PC-9 (cell line): ENCODE data around the gene SH3BP5L. TPM values are rescaled to one million over a fixed set of nuclear protein-coding genes. Genes with fewer than 3 reads are reported as not detected.

ENCODE experiments used
- BruUV-seq: library from RNA; stranded (reverse); fragments of 400-500 nt; replicated peaks from 2 replicates; lab custom pipeline; 2021; lab: Mats Ljungman, UMichigan
- CTCF ChIA-PET: fragments of 300-600 bp; sonication (Branson Sonifier 250); formaldehyde crosslinking; loops from one replicate; lab custom pipeline; 2022; ENCODE audit warnings: antibody characterized with exemption; lab: Charles Lee
- POLR2A ChIA-PET: fragments of 300-600 bp; sonication (Branson Sonifier 250); formaldehyde crosslinking; loops from one replicate; lab custom pipeline; 2022; ENCODE audit warnings: antibody characterized with exemption; ENCODE audit not compliant: unreplicated experiment; lab: Charles Lee
- DNase-seq, 2 experiments: peaks; one replicate each; pipeline versions ENCODE4 v3.0.0 to v3.0.0-alpha.2; 2015 to 2022; ENCODE audit warnings: mixed read lengths in 1 of 2
- H2AFZ ChIP-seq: fragments of 200-600 bp; sonication (generic); 2 replicates; pipeline ENCODE4 v1.8.1; 2017; ENCODE audit warnings: antibody characterized with exemption
- H3F3A ChIP-seq: fragments of 200-600 bp; sonication (generic); 2 replicates; pipeline ENCODE4 v1.8.1; 2017; ENCODE audit warnings: antibody characterized with exemption, mild to moderate bottlenecking, low read depth; ENCODE audit not compliant: insufficient read depth
- H3K27ac ChIP-seq: fragments of 200-600 bp; sonication (generic); 2 replicates; pipeline ENCODE4 v1.6.1; 2016; ENCODE audit warnings: mixed run types
- H3K27me3 ChIP-seq: fragments of 200-600 bp; sonication (generic); 2 replicates; pipeline ENCODE4 v1.6.1; 2016; ENCODE audit warnings: low read depth, mixed run types; ENCODE audit not compliant: insufficient read depth
- H3K36me3 ChIP-seq: fragments of 200-600 bp; sonication (generic); 2 replicates; pipeline ENCODE4 v1.6.1; 2016; ENCODE audit warnings: low read depth, mixed run types
- H3K4me1 ChIP-seq: fragments of 200-600 bp; sonication (generic); replicated peaks from 2 replicates; pipeline ENCODE4 v1.6.1; 2016; ENCODE audit warnings: mixed run types; ENCODE audit not compliant: insufficient read depth
- H3K4me2 ChIP-seq: fragments of 200-600 bp; sonication (generic); 2 replicates; pipeline ENCODE4 v1.6.1; 2017; ENCODE audit warnings: mixed run types
- H3K4me3 ChIP-seq: fragments of 200-600 bp; sonication (generic); 2 replicates; pipeline ENCODE4 v1.6.1; 2016; ENCODE audit warnings: mixed run types
- H3K79me2 ChIP-seq: fragments of 200-600 bp; sonication (generic); 2 replicates; pipeline ENCODE4 v1.6.1; 2017; ENCODE audit warnings: low read depth, mixed run types
- H3K9me2 ChIP-seq: fragments of 200-600 bp; sonication (generic); 2 replicates; pipeline ENCODE4 v1.8.1; 2017; ENCODE audit warnings: mild to moderate bottlenecking; ENCODE audit not compliant: insufficient read depth
- H3K9me3 ChIP-seq: fragments of 200-600 bp; sonication (generic); 2 replicates; pipeline ENCODE4 v1.8.1; 2016; ENCODE audit warnings: low read depth; ENCODE audit not compliant: insufficient read depth
- H4K20me1 ChIP-seq: fragments of 200-600 bp; sonication (generic); 2 replicates; pipeline ENCODE4 v1.8.1; 2017; ENCODE audit not compliant: insufficient read depth
- CTCF ChIP-seq: fragments of 200-600 bp; sonication (generic); conservative IDR thresholded peaks from 2 replicates; pipeline ENCODE4 v1.6.1; 2017; ENCODE audit warnings: mixed run types, antibody characterized with exemption, mild to moderate bottlenecking, moderate library complexity
- EZH2 ChIP-seq: fragments of 200-600 bp; sonication (generic); IDR thresholded peaks from 2 replicates; pipeline ENCODE4 v1.8.0; 2017; ENCODE audit warnings: antibody characterized with exemption, low read depth
- intact Hi-C: fragments of 100-400 bp; cut with micrococcal nuclease; formaldehyde crosslinking; loops from one replicate; pipeline ENCODE4 v1.10.0; 2022; ENCODE audit not compliant: unreplicated experiment
- total RNA-seq: library from RNA; stranded (reverse); gene quantifications from 2 replicates; pipeline ENCODE4 v1.2.3, GENCODE V29; 2021

SH3BP5L gene
- total RNA-seq, 1 experiment from 2014 or later = 24.6 TPM

- no TSS peak for BruUV-seq
- Histone ChIP-seq H3K9me3 (no peaks in the 10 kb centered on the region), H3K79me2 (no peaks in the 10 kb centered on the region; the same call in 1 of the 2 replicates), H3K27ac (no peak overlapping the region), H3K27me3 (no peaks in the 10 kb centered on the region), H3K4me3 (no peak overlapping the region), H3F3A (no peaks in the 10 kb centered on the region), H3K4me2 (no peak overlapping the region), H3K4me1 (no peaks in the 10 kb centered on the region), H3K9me2 (no peaks in the 10 kb centered on the region), H3K36me3 (no peaks in the 10 kb centered on the region; the same call in 1 of the 2 replicates), H4K20me1 (no peaks in the 10 kb centered on the region), H2AFZ (no peak overlapping the region)
- CTCF ChIA-PET = no interaction called here
- POLR2A ChIA-PET = no interaction called here
- intact Hi-C loops = no loop called here
- no peak for DNase-seq
- TF ChIP-seq EZH2 (no peak), CTCF (no peak)
Observed at GRCh38 chr1:248848602-248849001, 22.9 kb upstream of the SH3BP5L start.

DNA sequence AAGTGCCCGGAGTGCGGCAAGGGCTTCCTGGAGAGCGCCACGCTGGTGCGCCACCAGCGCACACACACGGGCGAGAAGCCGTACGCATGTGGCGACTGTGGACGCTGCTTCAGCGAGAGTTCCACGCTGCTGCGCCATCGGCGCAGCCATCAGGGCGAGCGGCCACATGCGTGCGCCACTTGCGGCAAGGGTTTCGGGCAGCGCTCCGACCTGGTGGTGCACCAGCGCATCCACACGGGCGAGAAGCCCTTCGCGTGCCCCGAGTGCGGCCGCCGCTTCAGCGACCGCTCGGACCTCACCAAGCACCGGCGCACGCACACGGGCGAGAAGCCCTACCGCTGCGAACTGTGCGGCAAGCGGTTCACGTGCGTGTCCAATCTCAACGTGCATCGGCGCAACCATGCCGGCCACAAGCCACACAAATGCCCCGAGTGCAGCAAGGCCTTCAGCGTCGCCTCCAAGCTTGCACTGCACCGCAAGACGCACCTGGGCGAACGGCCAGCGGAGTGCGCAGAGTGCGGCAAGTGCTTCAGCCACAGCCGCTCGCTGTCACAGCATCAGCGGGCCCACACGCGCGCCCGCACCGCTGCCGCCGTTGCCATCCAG lies 22.3 kb upstream of the SH3BP5L start:
- no TSS peak for BruUV-seq
- intact Hi-C loops = no loop called here
- no peak overlapping the region for H3K27ac ChIP-seq
- H3K36me3 ChIP-seq = no peaks in the 10 kb centered on the region
- H2AFZ ChIP-seq = no peak overlapping the region
- no peaks in the 10 kb centered on the region for H3K9me3 ChIP-seq
- H4K20me1 ChIP-seq = no peaks in the 10 kb centered on the region
- ChIA-PET CTCF (no interaction called here), POLR2A (interaction anchor here (0.5 kb wide), 1 partner anchor 14 kb away, joined by 6 read pairs; no protein-coding TSS in a partner anchor)
- no peak overlapping the region for H3K4me3 ChIP-seq
- no peaks in the 10 kb centered on the region; the same call in 1 of the 2 replicates for H3K79me2 ChIP-seq
- H3K4me2 ChIP-seq = no peak overlapping the region
- no peaks in the 10 kb centered on the region for H3F3A ChIP-seq
- H3K27me3 ChIP-seq = no peaks in the 10 kb centered on the region
- DNase-seq = no peak
- no peaks in the 10 kb centered on the region for H3K4me1 ChIP-seq
- H3K9me2 ChIP-seq = no peaks in the 10 kb centered on the region
- TF ChIP-seq CTCF (no peak), EZH2 (no peak)

DNA sequence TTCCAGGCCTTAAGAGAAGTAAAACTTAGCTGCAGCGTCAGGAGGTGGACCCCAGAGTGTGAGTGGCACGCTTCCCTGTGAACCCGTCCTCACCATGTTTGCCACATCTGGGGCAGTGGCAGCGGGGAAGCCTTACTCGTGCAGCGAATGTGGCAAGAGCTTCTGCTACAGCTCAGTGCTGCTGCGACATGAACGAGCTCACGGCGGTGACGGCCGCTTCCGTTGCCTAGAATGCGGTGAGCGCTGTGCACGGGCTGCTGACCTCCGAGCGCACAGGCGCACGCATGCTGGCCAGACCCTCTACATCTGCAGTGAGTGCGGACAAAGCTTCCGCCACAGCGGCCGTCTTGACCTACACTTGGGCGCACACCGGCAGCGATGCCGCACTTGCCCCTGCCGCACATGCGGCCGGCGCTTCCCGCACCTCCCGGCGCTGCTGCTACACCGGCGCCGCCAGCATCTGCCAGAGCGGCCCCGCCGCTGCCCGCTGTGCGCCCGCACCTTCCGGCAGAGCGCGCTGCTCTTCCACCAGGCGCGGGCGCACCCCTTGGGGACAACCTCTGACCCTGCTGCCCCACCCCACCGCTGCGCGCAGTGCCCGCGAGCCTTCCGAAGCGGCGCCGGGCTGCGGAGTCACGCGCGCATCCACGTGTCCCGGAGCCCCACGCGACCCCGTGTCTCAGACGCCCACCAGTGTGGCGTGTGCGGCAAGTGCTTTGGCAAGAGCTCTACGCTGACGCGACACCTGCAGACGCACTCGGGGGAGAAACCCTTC lies 21.7 kb upstream of the SH3BP5L start:
- CTCF ChIA-PET = no interaction called here
- no peaks in the 10 kb centered on the region for H3K9me3 ChIP-seq
- POLR2A ChIA-PET = interaction anchor here (0.5 kb wide), 1 partner anchor 15 kb away, joined by 6 read pairs; no protein-coding TSS in a partner anchor
- no peak overlapping the region for H3K4me3 ChIP-seq
- no peak overlapping the region for H3K4me2 ChIP-seq
- no peaks in the 10 kb centered on the region for H4K20me1 ChIP-seq
- H3K79me2 ChIP-seq = no peaks in the 10 kb centered on the region; the same call in 1 of the 2 replicates
- BruUV-seq = no TSS peak
- no peaks in the 10 kb centered on the region for H3F3A ChIP-seq
- H2AFZ ChIP-seq = no peak overlapping the region
- H3K36me3 ChIP-seq = no peaks in the 10 kb centered on the region
- TF ChIP-seq CTCF (no peak), EZH2 (no peak)
- H3K27ac ChIP-seq = no peak overlapping the region
- intact Hi-C loops = no loop called here
- H3K4me1 ChIP-seq = no peaks in the 10 kb centered on the region
- no peaks in the 10 kb centered on the region for H3K9me2 ChIP-seq
- DNase-seq = no peak
- no peaks in the 10 kb centered on the region for H3K27me3 ChIP-seq
